Measurements from ENCODE around the gene PARD3.

The PARD3 gene

GRCh38 chr10:34169131-34169530, 646.0 kb downstream of the PARD3 start:
- DNase-seq = no peak

GRCh38 chr10:34168439-34168838, 646.7 kb downstream of the PARD3 start:
- no peak for DNase-seq

- DNase-seq = no peak
These were observed 648.3 kb downstream of the PARD3 start for GRCh38 chr10:34166823-34167222.

GRCh38 chr10:34166354-34166753, 648.7 kb downstream of the PARD3 start:
- no peak for DNase-seq

GRCh38 chr10:34164029-34164428, 651.1 kb downstream of the PARD3 start:
- no peak for DNase-seq

- no peak for DNase-seq
These were observed 651.8 kb downstream of the PARD3 start for GRCh38 chr10:34163075-34163905.

- no peak for DNase-seq
These were observed 653.2 kb downstream of the PARD3 start for GRCh38 chr10:34161777-34162370.

GRCh38 chr10:34160595-34160994, 654.5 kb downstream of the PARD3 start:
- no peak for DNase-seq

- DNase-seq = no peak
These were observed 657.6 kb downstream of the PARD3 start for GRCh38 chr10:34157501-34157900.

- no peak for DNase-seq
These were observed 658.2 kb downstream of the PARD3 start for GRCh38 chr10:34156781-34157425.

- no peak for DNase-seq
These were observed 659.3 kb downstream of the PARD3 start for GRCh38 chr10:34155812-34156211.

GRCh38 chr10:34154383-34154900, 660.7 kb downstream of the PARD3 start:
- DNase-seq = no peak

GRCh38 chr10:34153663-34154382, 661.3 kb downstream of the PARD3 start:
- no peak for DNase-seq

GRCh38 chr10:34152434-34152833, 662.7 kb downstream of the PARD3 start:
- no peak for DNase-seq

- DNase-seq = no peak
These were observed 663.2 kb downstream of the PARD3 start for GRCh38 chr10:34151931-34152330.

- no peak for DNase-seq
These were observed 663.6 kb downstream of the PARD3 start for GRCh38 chr10:34151481-34151880.

GRCh38 chr10:34150103-34150502, 665.0 kb downstream of the PARD3 start:
- no peak for DNase-seq

- DNase-seq = no peak
These were observed 666.8 kb downstream of the PARD3 start for GRCh38 chr10:34148305-34148657.

- no peak for DNase-seq
These were observed 667.3 kb downstream of the PARD3 start for GRCh38 chr10:34147641-34148304.

GRCh38 chr10:34145715-34146114, 669.4 kb downstream of the PARD3 start:
- DNase-seq = no peak

- no peak for DNase-seq
These were observed 671.6 kb downstream of the PARD3 start for GRCh38 chr10:34143466-34143865.

GRCh38 chr10:34141032-34141680, 673.9 kb downstream of the PARD3 start:
- no peak for DNase-seq

All from activated CD8-positive, alpha-beta memory T cell treated with anti-CD3 and anti-CD28 coated beads for 24 hours (primary cell).